Cardiac muscle cell (in vitro differentiated cells and primary cell): Measurements from ENCODE around the gene CERS6. TPM values are rescaled to one million over a fixed set of nuclear protein-coding genes. Genes with fewer than 3 reads are reported as not detected.

Source experiments
- DNase-seq, 2 donors: peaks; one replicate each; pipeline versions ENCODE4 v3.0.0 to v3.0.0-alpha.2; 2010 to 2017; ENCODE audit warnings: low read depth in 1 of 2, low spot score in 1 of 2
- H3K27ac ChIP-seq: fragments of 200-600 bp; sonication (generic); 2 replicates; pipeline ENCODE4 v1.5.1; 2016
- H3K27me3 ChIP-seq: fragments of 200-600 bp; sonication (generic); 2 replicates; pipeline ENCODE4 v1.6.0; 2016; ENCODE audit warnings: control low read depth
- H3K36me3 ChIP-seq: fragments of 200-600 bp; sonication (generic); 2 replicates; pipeline ENCODE4 v1.5.1; 2016; ENCODE audit warnings: control low read depth
- H3K4me1 ChIP-seq: fragments of 200-600 bp; sonication (generic); 2 replicates; pipeline ENCODE4 v1.8.1; 2017; ENCODE audit warnings: low read depth, mild to moderate bottlenecking, mixed run types
- H3K4me3 ChIP-seq: fragments of 200-600 bp; sonication (generic); 2 replicates; pipeline ENCODE4 v1.5.1; 2016; ENCODE audit warnings: mild to moderate bottlenecking
- H3K9me3 ChIP-seq: fragments of 200-600 bp; sonication (generic); 2 replicates; pipeline ENCODE4 v1.5.1; 2017; ENCODE audit warnings: low read depth, mild to moderate bottlenecking, control low read depth
- CTCF ChIP-seq: IDR thresholded peaks from 2 replicates; pipeline ENCODE4 v1.5.1; 2012; ENCODE audit warnings: low read depth, mild to moderate bottlenecking, low read length
- polyA plus RNA-seq: library from polyadenylated mRNA; unstranded; fragments of >200 nt; fragmentation: Nextera tagmentation; extraction: Ambion mirVana; gene quantifications from 2 replicates; pipeline ENCODE4 v1.2.1, GENCODE V29; 2016
- total RNA-seq: library from RNA; depleted of rRNA; stranded (reverse); fragments of >200 nt; gene quantifications from 2 replicates; pipeline ENCODE4 v1.2.3, GENCODE V29; 2016

The CERS6 gene
- total and polyA plus RNA-seq, 2 experiments from 2014 or later, result 17.1 to 26.6 TPM

- no peaks in the 10 kb centered on the region for H3K36me3 ChIP-seq
- peaks cover 18% of the 10 kb centered on the region for H3K4me1 ChIP-seq
- no peaks in the 10 kb centered on the region for H3K27me3 ChIP-seq
- DNase-seq, result peak in 1 of 2 donors; percentile 34
- TF ChIP-seq CTCF, result no peak
- H3K9me3 ChIP-seq, result no peaks in the 10 kb centered on the region
- H3K4me3 ChIP-seq, result no peak overlapping the region
- H3K27ac ChIP-seq, result peak overlapping the region; percentile 56
Observed at GRCh38 chr2:168529900-168530561, 74.0 kb downstream of the CERS6 start.

GRCh38 chr2:168530982-168531622, 75.0 kb downstream of the CERS6 start:
- TF ChIP-seq CTCF, result no peak
- DNase-seq, result peak in 1 of 2 donors; percentile 66
- Histone ChIP-seq H3K9me3 (no peaks in the 10 kb centered on the region), H3K36me3 (no peaks in the 10 kb centered on the region), H3K27me3 (no peaks in the 10 kb centered on the region), H3K4me3 (no peak overlapping the region), H3K4me1 (peaks cover 12% of the 10 kb centered on the region), H3K27ac (no peak overlapping the region)

- Histone ChIP-seq H3K27me3 (no peaks in the 10 kb centered on the region), H3K27ac (no peak overlapping the region), H3K9me3 (no peaks in the 10 kb centered on the region), H3K4me3 (no peak overlapping the region), H3K36me3 (no peaks in the 10 kb centered on the region), H3K4me1 (no peaks in the 10 kb centered on the region)
- DNase-seq, result no peak
- TF ChIP-seq CTCF, result no peak
Observed at GRCh38 chr2:168534926-168535325, 78.9 kb downstream of the CERS6 start.

GRCh38 chr2:168536925-168537466, 80.9 kb downstream of the CERS6 start:
- no peaks in the 10 kb centered on the region for H3K9me3 ChIP-seq
- no peak overlapping the region for H3K27ac ChIP-seq
- no peaks in the 10 kb centered on the region for H3K36me3 ChIP-seq
- no peak for TF ChIP-seq CTCF
- no peak for DNase-seq
- no peaks in the 10 kb centered on the region for H3K4me1 ChIP-seq
- H3K4me3 ChIP-seq, result no peak overlapping the region
- H3K27me3 ChIP-seq, result no peaks in the 10 kb centered on the region

GRCh38 chr2:168538133-168538532, 82.1 kb downstream of the CERS6 start:
- no peaks in the 10 kb centered on the region for H3K4me1 ChIP-seq
- TF ChIP-seq CTCF, result no peak
- no peaks in the 10 kb centered on the region for H3K36me3 ChIP-seq
- no peaks in the 10 kb centered on the region for H3K9me3 ChIP-seq
- DNase-seq, result no peak
- H3K27ac ChIP-seq, result no peak overlapping the region
- H3K27me3 ChIP-seq, result no peaks in the 10 kb centered on the region
- H3K4me3 ChIP-seq, result no peak overlapping the region
